K562 (cell line): ENCODE results near the gene NIN.

Experiments used
- ARID4B ChIP-seq: sonication (generic); formaldehyde crosslinking; IDR thresholded peaks from 2 replicates; pipeline ENCODE4 v1.8.0; 2022; ENCODE audit warnings: mild to moderate bottlenecking, missing genetic modification reagents
- ASH1L ChIP-seq: fragments of 450-650 bp; IDR thresholded peaks from 2 replicates; pipeline ENCODE4 v1.6.1; 2018; ENCODE audit warnings: borderline replicate concordance, mild to moderate bottlenecking, low read depth; ENCODE audit not compliant: partially characterized antibody
- BRCA1 ChIP-seq, 2 experiments: fragments of 450-650 bp in 1 of 2; sonication (generic) in 1 of 2; formaldehyde crosslinking in 1 of 2; IDR thresholded peaks; 2 replicates each; pipeline versions ENCODE4 v1.5.0 to v1.6.1; 2017 to 2020; ENCODE audit warnings: mild to moderate bottlenecking in 1 of 2, missing genetic modification reagents in 1 of 2
- CEBPB ChIP-seq: fragments of 450-650 bp; IDR thresholded peaks from 2 replicates; pipeline ENCODE4 v1.6.1; 2016; ENCODE audit warnings: missing genetic modification characterization, missing compliant biosample characterization
- CTCF ChIP-seq, 3 experiments: IDR thresholded peaks in 2 of 3; conservative IDR thresholded peaks in 1 of 3; 2 replicates each; pipeline ENCODE4 v1.5.1; 2011 to 2012; ENCODE audit warnings: low read length in 3 of 3, mild to moderate bottlenecking in 3 of 3, control low read depth in 2 of 3, improper control_type of control experiment in 1 of 3, inconsistent platforms in 1 of 3, low read depth in 1 of 3, mixed read lengths in 1 of 3, moderate library complexity in 1 of 3; ENCODE audit not compliant: insufficient read depth in 2 of 3
- ERF ChIP-seq: fragments of 450-650 bp; formaldehyde crosslinking; IDR thresholded peaks from 2 replicates; pipeline ENCODE4 v1.4.0; 2020; ENCODE audit warnings: mild to moderate bottlenecking, mixed read lengths
- EZH2 ChIP-seq: IDR thresholded peaks from 2 replicates; pipeline ENCODE4 v1.6.1; 2012; ENCODE audit warnings: low read depth, mild to moderate bottlenecking, inconsistent platforms, low read length, borderline replicate concordance
- KAT7 ChIP-seq: sonication (generic); formaldehyde crosslinking; IDR thresholded peaks from 2 replicates; pipeline ENCODE4 v1.8.0; 2022; ENCODE audit warnings: missing genetic modification reagents, mild to moderate bottlenecking, borderline replicate concordance
- POLR2AphosphoS2 ChIP-seq: IDR thresholded peaks from 2 replicates; pipeline ENCODE4 v1.6.1; 2012; ENCODE audit warnings: low read length, improper control_type of control experiment
- PTBP1 ChIP-seq: fragments of 200-400 bp; formaldehyde crosslinking; IDR thresholded peaks from 2 replicates; pipeline ENCODE4 v1.6.1; 2017; ENCODE audit warnings: low read depth, low read length
- SIN3A ChIP-seq, 2 experiments: fragments of 150-350 bp in 1 of 2; IDR thresholded peaks; 2 replicates each; pipeline ENCODE4 v1.6.1; 2011 to 2016; ENCODE audit warnings: borderline replicate concordance in 2 of 2, low read depth in 2 of 2, low read length in 2 of 2, mild to moderate bottlenecking in 2 of 2, moderate library complexity in 2 of 2; ENCODE audit not compliant: control insufficient read depth in 1 of 2
- TAF1 ChIP-seq: IDR thresholded peaks from 2 replicates; pipeline ENCODE4 v1.6.1; 2011; ENCODE audit warnings: mild to moderate bottlenecking, low read length, moderate library complexity; ENCODE audit not compliant: insufficient read depth, control insufficient read depth, severe bottlenecking; ENCODE audit errors: extremely low read depth
- ZFP1 ChIP-seq: fragments of 450-650 bp; formaldehyde crosslinking; IDR thresholded peaks from 2 replicates; pipeline ENCODE4 v1.4.0; 2020; ENCODE audit warnings: mild to moderate bottlenecking, mixed read lengths
- ZHX1 ChIP-seq: fragments of 150-350 bp; conservative IDR thresholded peaks from 2 replicates; pipeline ENCODE4 v1.6.1; 2014; ENCODE audit warnings: low read length

GRCh38 chr14:50734950-50735695, 95.8 kb downstream of the NIN start:
- no peak for TF ChIP-seq CTCF (IDR thresholded peaks at IDR 0.05 in 2 of 3, conservative IDR thresholded peaks at IDR 0.05 in 1 of 3; ENCODE audit: insufficient read depth in 2 of 3, low read depth in 1 of 3, low read length in 3 of 3)
- no peak for TF ChIP-seq PTBP1
- no peak for TF ChIP-seq ERF
- TF ChIP-seq ZHX1, result no peak
- no peak for TF ChIP-seq TAF1
- no peak for TF ChIP-seq ARID4B
- TF ChIP-seq ASH1L, result no peak
- no peak for TF ChIP-seq SIN3A (IDR thresholded peaks at IDR 0.05; ENCODE audit: borderline replicate concordance in 2 of 2, control insufficient read depth in 1 of 2, low read depth in 2 of 2, low read length in 2 of 2)
- TF ChIP-seq EZH2, result no peak
- TF ChIP-seq CEBPB (tag), result no peak
- TF ChIP-seq ZFP1 (CRISPR knock-in tag), result no peak
- no peak for TF ChIP-seq POLR2AphosphoS2
- no peak for TF ChIP-seq KAT7 (CRISPR knock-in tag)
- TF ChIP-seq BRCA1 (IDR thresholded peaks at IDR 0.05), result no peak
- no peak for TF ChIP-seq BRCA1 (CRISPR knock-in tag; IDR thresholded peaks at IDR 0.05)
